MM.1S (cell line): ENCODE results near the gene PRTN3.

Experiments
- DNase-seq: peaks from one replicate; pipeline ENCODE4 v3.0.0-alpha.2; 2015
- H2AFZ ChIP-seq: fragments of 300-600 bp; sonication (generic); 2 replicates; pipeline ENCODE4 v1.6.0; 2016; ENCODE audit warnings: antibody characterized with exemption, low read length
- H3F3A ChIP-seq: fragments of 300-600 bp; sonication (generic); 2 replicates; pipeline ENCODE4 v1.6.1; 2016; ENCODE audit warnings: mild to moderate bottlenecking, antibody characterized with exemption, low read length, moderate library complexity, mixed read lengths; ENCODE audit not compliant: insufficient read depth
- H3K27ac ChIP-seq: fragments of 300-600 bp; sonication (generic); 2 replicates; pipeline ENCODE4 v1.5.1; 2016; ENCODE audit warnings: mild to moderate bottlenecking, low read length
- H3K27me3 ChIP-seq: fragments of 300-600 bp; sonication (generic); replicated peaks from 2 replicates; pipeline ENCODE4 v1.6.0; 2016; ENCODE audit warnings: low read length; ENCODE audit not compliant: insufficient read depth
- H3K36me3 ChIP-seq: fragments of 300-600 bp; sonication (generic); replicated peaks from 2 replicates; pipeline ENCODE4 v1.6.1; 2016; ENCODE audit warnings: mild to moderate bottlenecking, low read length, mixed read lengths; ENCODE audit not compliant: insufficient read depth
- H3K4me1 ChIP-seq: fragments of 300-600 bp; sonication (generic); 2 replicates; pipeline ENCODE4 v1.6.1; 2016; ENCODE audit warnings: low read length, mixed read lengths
- H3K4me2 ChIP-seq: fragments of 300-600 bp; sonication (generic); 2 replicates; pipeline ENCODE4 v1.6.0; 2016; ENCODE audit warnings: low read depth, low read length
- H3K4me3 ChIP-seq: fragments of 300-600 bp; sonication (generic); 2 replicates; pipeline ENCODE4 v1.5.1; 2016; ENCODE audit warnings: low read length, mixed read lengths
- H3K79me2 ChIP-seq: fragments of 300-600 bp; sonication (generic); 2 replicates; pipeline ENCODE4 v1.6.1; 2016; ENCODE audit warnings: mixed run types, low read length, mixed read lengths
- H3K9ac ChIP-seq: fragments of 300-600 bp; sonication (generic); 2 replicates; pipeline ENCODE4 v1.6.1; 2016; ENCODE audit warnings: low read length, mixed read lengths
- H3K9me2 ChIP-seq: fragments of 300-600 bp; sonication (generic); replicated peaks from 2 replicates; pipeline ENCODE4 v1.6.1; 2016; ENCODE audit warnings: mild to moderate bottlenecking, low read length, mixed read lengths; ENCODE audit not compliant: insufficient read depth
- H3K9me3 ChIP-seq: fragments of 300-600 bp; sonication (generic); replicated peaks from 2 replicates; pipeline ENCODE4 v1.6.1; 2016; ENCODE audit warnings: mild to moderate bottlenecking, low read length, mixed read lengths; ENCODE audit not compliant: insufficient read depth
- H4K20me1 ChIP-seq: fragments of 300-600 bp; sonication (generic); 2 replicates; pipeline ENCODE4 v1.6.1; 2016; ENCODE audit warnings: mild to moderate bottlenecking, low read length, moderate library complexity, mixed read lengths; ENCODE audit not compliant: insufficient read depth
- EZH2 ChIP-seq: fragments of 300-600 bp; sonication (generic); optimal IDR thresholded peaks from 2 replicates; pipeline ENCODE3; 2017; ENCODE audit warnings: low read depth, mild to moderate bottlenecking, antibody characterized with exemption, low read length, mixed read lengths
- EZH2phosphoT487 ChIP-seq: fragments of 300-600 bp; sonication (generic); IDR thresholded peaks from 2 replicates; pipeline ENCODE4 v1.6.1; 2018; ENCODE audit warnings: antibody characterized with exemption, low read length
- TF ChIP-seq, protein P1 (sequence below): fragments of 300-600 bp; sonication (generic); IDR thresholded peaks from 2 replicates; pipeline ENCODE4 v1.5.1; 2016; ENCODE audit warnings: antibody characterized with exemption, low read length, mixed read lengths

The PRTN3 gene

DNA sequence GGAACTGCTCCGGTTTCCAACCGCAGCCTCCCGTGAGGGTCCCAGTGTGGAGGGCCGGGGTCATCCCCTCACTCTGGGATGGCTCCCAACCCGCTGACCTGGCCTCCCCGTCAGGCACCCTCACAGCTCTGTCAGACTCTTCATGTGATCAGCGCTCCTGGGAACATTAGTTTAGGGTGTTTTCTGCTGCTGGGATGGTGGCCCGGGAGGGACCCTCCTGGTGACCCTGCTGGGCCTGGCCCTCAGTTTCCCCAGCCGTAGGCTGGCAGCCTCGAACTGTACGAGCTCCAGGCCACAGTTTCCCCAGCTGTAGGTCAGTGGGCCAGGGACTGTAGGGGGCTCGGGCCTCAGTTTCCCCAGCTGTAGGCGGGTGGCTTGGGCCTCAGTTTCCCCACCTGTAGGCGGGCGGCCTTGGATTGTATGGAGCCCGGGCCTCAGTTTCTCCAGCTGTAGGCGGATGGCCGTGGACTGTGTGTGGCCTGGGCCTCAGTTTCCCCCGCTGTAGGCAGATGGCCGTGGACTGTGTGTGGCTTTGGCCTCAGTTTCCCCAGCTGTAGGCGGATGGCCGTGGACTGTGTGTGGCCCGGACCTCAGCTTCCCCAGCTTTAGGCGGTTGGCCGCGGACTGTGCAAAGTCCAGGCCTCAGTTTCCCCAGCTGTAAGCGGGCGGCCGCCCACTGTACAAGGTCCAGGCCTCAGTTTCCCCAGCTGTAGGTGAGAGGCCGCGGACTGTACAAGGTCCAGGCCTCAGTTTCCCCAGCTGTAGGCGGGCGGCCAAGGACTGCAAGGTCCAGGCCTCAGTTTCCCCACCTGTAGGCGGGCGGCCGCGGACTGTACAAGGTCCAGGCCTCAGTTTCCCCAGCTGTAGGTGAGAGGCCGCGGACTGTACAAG, 44.9 kb upstream of the PRTN3 start:
- peaks cover 3% of the 10 kb centered on the region; the same call in 1 of the 2 replicates for H3K27me3 ChIP-seq
- DNase-seq = no peak
- H3K27ac ChIP-seq = no peak overlapping the region
- TF ChIP-seq EZH2 = no peak
- TF ChIP-seq, protein P1, sequence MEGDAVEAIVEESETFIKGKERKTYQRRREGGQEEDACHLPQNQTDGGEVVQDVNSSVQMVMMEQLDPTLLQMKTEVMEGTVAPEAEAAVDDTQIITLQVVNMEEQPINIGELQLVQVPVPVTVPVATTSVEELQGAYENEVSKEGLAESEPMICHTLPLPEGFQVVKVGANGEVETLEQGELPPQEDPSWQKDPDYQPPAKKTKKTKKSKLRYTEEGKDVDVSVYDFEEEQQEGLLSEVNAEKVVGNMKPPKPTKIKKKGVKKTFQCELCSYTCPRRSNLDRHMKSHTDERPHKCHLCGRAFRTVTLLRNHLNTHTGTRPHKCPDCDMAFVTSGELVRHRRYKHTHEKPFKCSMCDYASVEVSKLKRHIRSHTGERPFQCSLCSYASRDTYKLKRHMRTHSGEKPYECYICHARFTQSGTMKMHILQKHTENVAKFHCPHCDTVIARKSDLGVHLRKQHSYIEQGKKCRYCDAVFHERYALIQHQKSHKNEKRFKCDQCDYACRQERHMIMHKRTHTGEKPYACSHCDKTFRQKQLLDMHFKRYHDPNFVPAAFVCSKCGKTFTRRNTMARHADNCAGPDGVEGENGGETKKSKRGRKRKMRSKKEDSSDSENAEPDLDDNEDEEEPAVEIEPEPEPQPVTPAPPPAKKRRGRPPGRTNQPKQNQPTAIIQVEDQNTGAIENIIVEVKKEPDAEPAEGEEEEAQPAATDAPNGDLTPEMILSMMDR = no peak
- TF ChIP-seq EZH2phosphoT487 = no peak
- no peaks in the 10 kb centered on the region for H3K9me3 ChIP-seq
- peak overlapping the region; percentile 93 for H3K4me2 ChIP-seq
- H3K4me3 ChIP-seq = peak overlapping the region; percentile 88
- no peaks in the 10 kb centered on the region for H3K9me2 ChIP-seq
- H2AFZ ChIP-seq = peak overlapping the region; percentile 99
- no peaks in the 10 kb centered on the region for H3F3A ChIP-seq
- peaks cover 30% of the 10 kb centered on the region for H4K20me1 ChIP-seq
- peaks cover 9% of the 10 kb centered on the region for H3K4me1 ChIP-seq
- peaks cover 34% of the 10 kb centered on the region for H3K79me2 ChIP-seq
- peaks cover 15% of the 10 kb centered on the region for H3K36me3 ChIP-seq
- H3K9ac ChIP-seq = peak overlapping the region; percentile 80; the same call in 1 of the 2 replicates

DNA sequence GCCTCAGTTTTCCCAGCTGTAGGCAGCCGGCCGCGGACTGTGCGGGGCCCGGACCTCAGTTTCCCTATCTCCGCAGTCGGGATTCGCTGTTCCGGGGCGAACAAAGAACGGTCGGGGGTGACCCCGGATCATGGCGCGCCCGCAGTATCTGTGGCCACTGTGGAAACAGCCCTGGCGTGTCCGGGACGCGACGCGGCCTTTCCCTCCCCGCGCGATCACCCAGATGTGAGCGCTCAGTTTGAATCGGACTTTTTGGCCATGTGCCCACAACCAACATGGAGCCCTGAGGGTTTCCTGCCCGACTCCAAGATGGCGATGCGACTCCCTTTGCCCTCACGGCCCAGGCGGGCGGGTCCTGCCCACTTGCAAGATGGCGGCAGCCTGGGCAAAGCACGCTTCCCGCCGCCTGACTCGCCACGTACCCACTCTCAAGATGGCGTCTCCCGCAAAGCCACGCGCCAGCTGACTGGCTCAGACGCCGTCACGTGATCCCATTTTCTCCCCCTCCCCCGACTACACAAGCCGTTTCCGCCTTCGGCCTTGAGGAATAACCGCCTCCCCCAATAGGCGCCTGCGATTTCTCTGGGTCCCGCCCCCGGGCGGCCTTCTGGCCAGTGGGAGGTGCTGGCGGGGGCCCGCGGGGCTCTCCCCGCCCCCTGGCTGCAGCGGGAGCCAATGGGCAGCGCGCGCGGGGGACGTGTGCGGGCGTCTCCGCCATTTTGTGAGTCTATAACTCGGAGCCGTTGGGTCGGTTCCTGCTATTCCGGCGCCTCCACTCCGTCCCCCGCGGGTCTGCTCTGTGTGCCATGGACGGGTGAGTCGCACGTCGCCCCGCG, 43.9 kb upstream of the PRTN3 start, which contains the start of gene PTBP1:
Gene PTBP1, plus strand, starts transcription at position 761 of the 836 bp plus-strand sequence. Its CDS starts 46 bp downstream, at position 807.
- H3K4me2 ChIP-seq = peak within 1 kb of the TSS; percentile 93
- no peaks in the 10 kb centered on the region for H3K9me2 ChIP-seq
- H3K79me2 ChIP-seq = peaks cover 44% of the 10 kb centered on the region
- DNase-seq = peak; percentile 100
- H3K9ac ChIP-seq = peak within 1 kb of the TSS; percentile 80
- H4K20me1 ChIP-seq = peaks cover 40% of the 10 kb centered on the region
- peak within 1 kb of the TSS; percentile 99 for H2AFZ ChIP-seq
- no peaks in the 10 kb centered on the region for H3F3A ChIP-seq
- H3K4me3 ChIP-seq = peak within 1 kb of the TSS; percentile 88
- H3K36me3 ChIP-seq = peaks cover 24% of the 10 kb centered on the region
- TF ChIP-seq EZH2 = no peak
- TF ChIP-seq EZH2phosphoT487 = no peak
- TF ChIP-seq, protein P1 = no peak
- peak within 1 kb of the TSS; percentile 53; the same call in 1 of the 2 replicates for H3K27ac ChIP-seq
- 0 out of 2 replicates have a peak, but pooled peaks cover 3% of the 10 kb centered on the region for H3K27me3 ChIP-seq
- peaks cover 9% of the 10 kb centered on the region for H3K4me1 ChIP-seq
- no peaks in the 10 kb centered on the region for H3K9me3 ChIP-seq

DNA sequence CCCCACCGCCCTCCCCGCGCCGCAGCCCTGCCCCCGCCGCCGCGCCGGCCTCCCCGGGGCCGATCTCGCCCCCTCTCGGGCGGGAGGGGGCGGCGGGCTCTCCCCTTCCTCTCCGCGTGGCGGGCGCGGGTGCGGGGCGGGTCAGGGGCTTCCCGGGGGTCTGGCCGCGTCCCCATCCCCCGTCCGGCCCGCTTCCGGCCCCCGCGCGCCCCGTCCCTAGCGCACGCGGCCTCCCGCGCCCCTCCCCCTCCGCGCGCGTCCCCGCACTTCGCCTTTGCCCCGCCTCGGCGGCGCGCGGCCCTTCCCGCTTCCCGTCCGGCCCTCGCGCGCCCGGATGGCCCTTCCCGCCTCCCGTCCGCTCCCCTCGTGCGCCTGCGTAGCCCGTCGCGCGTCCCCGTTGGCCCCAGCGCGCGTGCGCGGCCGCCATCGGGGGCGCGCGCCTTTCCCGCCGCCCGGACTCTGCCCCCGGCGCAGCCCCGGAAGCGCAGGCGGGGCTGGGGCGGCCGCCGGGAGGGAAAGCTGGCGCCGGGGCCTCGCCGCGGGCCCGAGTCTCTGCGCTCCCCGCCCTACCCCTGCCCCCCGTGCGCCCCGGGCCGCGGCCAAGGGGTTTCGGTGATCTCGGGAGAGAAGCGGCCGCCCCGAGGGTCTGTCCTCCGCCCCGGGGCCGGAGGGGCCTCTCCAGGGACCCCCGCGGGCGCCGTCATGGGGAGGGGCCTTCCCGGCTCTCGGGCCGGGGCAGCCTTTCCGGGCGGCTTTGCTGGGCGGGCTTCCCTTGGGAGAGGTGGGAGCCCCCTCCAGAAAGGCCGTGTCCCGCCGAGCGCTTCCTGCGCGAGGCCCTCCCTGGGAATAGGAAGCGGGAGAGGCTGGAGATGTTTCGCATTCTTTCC, 43.0 kb upstream of the PRTN3 start:
- Histone ChIP-seq H3K27me3 (0 out of 2 replicates have a peak, but pooled peaks cover 3% of the 10 kb centered on the region), H2AFZ (no peak overlapping the region), H3F3A (no peaks in the 10 kb centered on the region), H3K4me3 (peak overlapping the region; percentile 86), H3K9ac (peak overlapping the region; percentile 78), H3K4me2 (peak overlapping the region; percentile 85), H4K20me1 (peaks cover 48% of the 10 kb centered on the region), H3K79me2 (peaks cover 53% of the 10 kb centered on the region), H3K4me1 (peaks cover 9% of the 10 kb centered on the region), H3K9me3 (no peaks in the 10 kb centered on the region), H3K36me3 (peaks cover 28% of the 10 kb centered on the region), H3K9me2 (no peaks in the 10 kb centered on the region), H3K27ac (peak overlapping the region; percentile 53; the same call in 1 of the 2 replicates)
- TF ChIP-seq EZH2 (no peak), EZH2phosphoT487 (no peak)
- TF ChIP-seq, protein P1 = no peak
- DNase-seq = peak; percentile 97
